T-cell (primary cell): Measurements from ENCODE around the gene ENOX1. TPM values are rescaled to one million over a fixed set of nuclear protein-coding genes. Genes with fewer than 3 reads are reported as not detected.

Experiments used
- ATAC-seq, 4 experiments: fragments of 200-7000 bp in 3 of 4; fragments of 150-1000 bp in 1 of 4; cut with Tn5 transposase; replicated peaks in 1 of 4; 1 replicate in 3 of 4; 2 replicates in 1 of 4; pipeline ENCODE4 v1.10.0; 2021; ENCODE audit warnings: moderate library complexity in 3 of 4, mild to moderate bottlenecking in 2 of 4, moderate number of reproducible peaks in 1 of 4
- CTCF ChIA-PET, 2 donors: fragments of 300-600 bp; sonication (Branson Sonifier 250); formaldehyde crosslinking; loops; one replicate each; lab custom pipeline; 2022; ENCODE audit warnings: antibody characterized with exemption in 2 of 2; lab: Charles Lee
- POLR2A ChIA-PET, 2 donors: fragments of 300-600 bp; sonication (Branson Sonifier 250); formaldehyde crosslinking; loops; one replicate each; lab custom pipeline; 2022; ENCODE audit warnings: antibody characterized with exemption in 2 of 2; lab: Charles Lee
- DNase-seq, 35 experiments: peaks; one replicate each; pipeline versions ENCODE4 v3.0.0 to v3.0.0-alpha.2; 2013 to 2023
- H3K27ac ChIP-seq: one replicate; pipeline ENCODE4 v1.5.1; 2013; ENCODE audit warnings: low read length
- H3K27me3 ChIP-seq, 2 experiments: replicated peaks in 1 of 2; 1 replicate in 1 of 2; 2 replicates in 1 of 2; pipeline versions ENCODE4 v1.6.1 to v1.7.0; 2013; ENCODE audit warnings: low read length in 1 of 2, mixed read lengths in 1 of 2; ENCODE audit not compliant: control insufficient read depth in 2 of 2, insufficient read depth in 2 of 2; ENCODE audit errors: extremely low read depth in 1 of 2
- H3K36me3 ChIP-seq, 2 donors: 1 replicate in 1 of 2; 2 replicates in 1 of 2; pipeline versions ENCODE4 v1.6.1 to v1.7.0; 2013; ENCODE audit warnings: low read length in 1 of 2; ENCODE audit not compliant: control insufficient read depth in 2 of 2, insufficient read depth in 1 of 2; ENCODE audit errors: extremely low read depth in 1 of 2
- H3K4me1 ChIP-seq, 2 experiments: 1 replicate in 1 of 2; 2 replicates in 1 of 2; pipeline versions ENCODE4 v1.6.1 to v1.7.0; 2013; ENCODE audit warnings: low read length in 2 of 2, mixed read lengths in 1 of 2; ENCODE audit not compliant: insufficient read depth in 2 of 2, control insufficient read depth in 1 of 2; ENCODE audit errors: extremely low read depth in 1 of 2
- H3K4me3 ChIP-seq, 2 donors: 1 replicate in 1 of 2; 2 replicates in 1 of 2; pipeline versions ENCODE4 v1.5.1 to v1.7.0; 2013; ENCODE audit warnings: mild to moderate bottlenecking in 2 of 2, low read length in 1 of 2, moderate library complexity in 1 of 2; ENCODE audit not compliant: control insufficient read depth in 1 of 2; ENCODE audit errors: extremely low read depth in 1 of 2
- H3K9me3 ChIP-seq: 2 replicates; pipeline ENCODE4 v1.7.0; 2013
- H3K27ac Mint-ChIP-seq, 2 donors: one replicate each; pipeline ENCODE4 v1.8.0; 2020 to 2021; ENCODE audit warnings: mild to moderate bottlenecking in 2 of 2, mixed read lengths in 2 of 2
- H3K27me3 Mint-ChIP-seq, 2 donors: one replicate each; pipeline ENCODE4 v1.8.0; 2021 to 2022; ENCODE audit warnings: mixed read lengths in 2 of 2
- H3K36me3 Mint-ChIP-seq: one replicate; pipeline ENCODE4 v1.8.0; 2021; ENCODE audit warnings: mixed read lengths
- H3K4me1 Mint-ChIP-seq, 3 donors: one replicate each; pipeline ENCODE4 v1.8.0; 2020 to 2022; ENCODE audit warnings: mixed read lengths in 3 of 3, mild to moderate bottlenecking in 1 of 3
- H3K4me3 Mint-ChIP-seq, 3 donors: one replicate each; pipeline ENCODE4 v1.8.0; 2020 to 2022; ENCODE audit warnings: mild to moderate bottlenecking in 3 of 3, mixed read lengths in 3 of 3, moderate library complexity in 3 of 3
- H3K9me3 Mint-ChIP-seq, 3 donors: one replicate each; pipeline ENCODE4 v1.8.0; 2020 to 2022; ENCODE audit warnings: mixed read lengths in 3 of 3
- WGBS: methylation state at CpG from one replicate; pipeline ENCODE4 v1.1.5; 2013; ENCODE audit warnings: missing lambda C conversion rate; ENCODE audit not compliant: insufficient coverage; 5-methylcytosine and 5-hydroxymethylcytosine counted together
- total RNA-seq, 35 experiments: library from RNA in 6 of 35; stranded (reverse) in 6 of 35; fragments of 120-200 nt in 1 of 35; gene quantifications; one replicate each; pipeline versions ENCODE4 v1.2.1 to v1.2.4 and lab custom pipeline; 2013 to 2026

Gene ENOX1
- total RNA-seq, 5 donors from 2014 or later (not counting 1 experiment from before 2014, with no cell fraction given): 0.10 TPM; not detected in 4

- CTCF ChIA-PET: no interaction called here
- Histone ChIP-seq H3K9me3 (no peaks in the 10 kb centered on the region), H3K27ac (no peak overlapping the region), H3K4me3 (no peak overlapping the region), H3K36me3 (no peaks in the 10 kb centered on the region), H3K27me3 (peaks cover 0 to 3% of the 10 kb centered on the region in 2 experiments), H3K4me1 (no peaks in the 10 kb centered on the region)
- Mint-ChIP-seq H3K4me1 (no peaks in the 10 kb centered on the region), H3K36me3 (no peaks in the 10 kb centered on the region), H3K9me3 (no peaks in the 10 kb centered on the region), H3K4me3 (no peak overlapping the region), H3K27me3 (peaks cover 4 to 6% of the 10 kb centered on the region in 2 donors), H3K27ac (no peak overlapping the region)
- WGBS: 76% methylated on average over 2 of the region's 7 CpGs
- DNase-seq: no peak
- no peak for ATAC-seq
- POLR2A ChIA-PET: no interaction called here
Measured at GRCh38 chr13:43339145-43339804, 447.5 kb downstream of the ENOX1 start.

- no peak overlapping the region for H3K27ac Mint-ChIP-seq
- no peaks in the 10 kb centered on the region for H3K36me3 ChIP-seq
- H3K9me3 Mint-ChIP-seq: no peaks in the 10 kb centered on the region
- no peak overlapping the region for H3K4me3 Mint-ChIP-seq
- H3K36me3 Mint-ChIP-seq: no peaks in the 10 kb centered on the region
- no peak overlapping the region for H3K4me3 ChIP-seq
- H3K9me3 ChIP-seq: no peaks in the 10 kb centered on the region
- DNase-seq (no peak), ATAC-seq (no peak)
- H3K27ac ChIP-seq: no peak overlapping the region
- H3K27me3 ChIP-seq: peaks cover 0 to 3% of the 10 kb centered on the region in 2 experiments
- H3K27me3 Mint-ChIP-seq: peaks cover 0 to 5% of the 10 kb centered on the region in 2 donors
- no peaks in the 10 kb centered on the region for H3K4me1 ChIP-seq
- POLR2A ChIA-PET: no interaction called here
- no peaks in the 10 kb centered on the region for H3K4me1 Mint-ChIP-seq
- CTCF ChIA-PET: interaction anchor here in 1 of 2 donors (0.6 kb wide), 1 partner anchor 396 kb away, joined by 4 read pairs; no protein-coding TSS in a partner anchor
Measured at GRCh38 chr13:43335764-43336163, 451.0 kb downstream of the ENOX1 start.

GRCh38 chr13:43333176-43333575 is 453.6 kb downstream of the ENOX1 start:
- no peaks in the 10 kb centered on the region for H3K4me1 Mint-ChIP-seq
- POLR2A ChIA-PET: no interaction called here
- H3K4me3 Mint-ChIP-seq: no peak overlapping the region

DNA sequence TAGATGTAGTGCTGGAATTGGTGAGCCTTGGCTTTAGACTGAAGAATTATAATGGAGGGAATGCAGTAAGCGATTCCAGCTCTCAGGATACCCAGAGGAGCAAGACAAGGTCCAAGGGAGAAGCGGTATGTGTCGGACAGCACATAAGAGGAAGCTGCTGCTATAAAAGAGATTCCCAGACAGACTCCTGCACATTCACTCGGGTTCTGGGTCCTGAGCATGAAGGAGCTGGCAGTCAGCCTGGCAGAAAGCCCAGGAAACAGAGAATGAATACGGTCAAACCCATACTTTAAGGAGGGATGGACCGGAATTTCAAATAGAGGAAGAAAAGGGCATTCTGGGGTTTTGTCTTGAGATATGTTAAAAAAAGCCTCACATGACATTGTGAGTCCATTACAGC is 455.1 kb downstream of the ENOX1 start:
- H3K27me3 Mint-ChIP-seq: peaks cover 0 to 1% of the 10 kb centered on the region in 2 donors
- 77% methylated on average over 4 of the region's 6 CpGs for WGBS
- CTCF ChIA-PET: no interaction called here
- Histone ChIP-seq H3K4me1 (no peaks in the 10 kb centered on the region), H3K4me3 (no peak overlapping the region), H3K9me3 (no peaks in the 10 kb centered on the region), H3K27ac (no peak overlapping the region), H3K27me3 (peaks cover 0 to 5% of the 10 kb centered on the region in 2 experiments), H3K36me3 (no peaks in the 10 kb centered on the region)
- H3K36me3 Mint-ChIP-seq: no peaks in the 10 kb centered on the region
- no peaks in the 10 kb centered on the region for H3K9me3 Mint-ChIP-seq
- no peak for DNase-seq
- POLR2A ChIA-PET: no interaction called here
- H3K4me3 Mint-ChIP-seq: no peak overlapping the region
- no peak overlapping the region for H3K27ac Mint-ChIP-seq
- H3K4me1 Mint-ChIP-seq: no peaks in the 10 kb centered on the region
- ATAC-seq: no peak

More at GRCh38 chr13:43333176-43333575, 453.6 kb downstream of the ENOX1 start:
- DNase-seq (no peak), ATAC-seq (no peak)
- WGBS: 67% methylated on average over 1 of the region's 3 CpGs
- Mint-ChIP-seq H3K27ac (no peak overlapping the region), H3K27me3 (peaks cover 0 to 1% of the 10 kb centered on the region in 2 donors), H3K36me3 (no peaks in the 10 kb centered on the region), H3K9me3 (no peaks in the 10 kb centered on the region)
- H3K27ac ChIP-seq: no peak overlapping the region
- H3K4me3 ChIP-seq: no peak overlapping the region
- no peaks in the 10 kb centered on the region for H3K4me1 ChIP-seq
- no peaks in the 10 kb centered on the region for H3K36me3 ChIP-seq
- H3K27me3 ChIP-seq: peaks cover 0 to 3% of the 10 kb centered on the region in 2 experiments
- no peaks in the 10 kb centered on the region for H3K9me3 ChIP-seq
- CTCF ChIA-PET: no interaction called here

- H3K4me1 ChIP-seq: no peaks in the 10 kb centered on the region
- no peak for ATAC-seq
- no peak overlapping the region for H3K4me3 ChIP-seq
- Mint-ChIP-seq H3K27ac (no peak overlapping the region), H3K36me3 (no peaks in the 10 kb centered on the region), H3K27me3 (peaks cover 0 to 1% of the 10 kb centered on the region in 2 donors), H3K9me3 (no peaks in the 10 kb centered on the region), H3K4me1 (no peaks in the 10 kb centered on the region), H3K4me3 (no peak overlapping the region)
- no peaks in the 10 kb centered on the region for H3K9me3 ChIP-seq
- peaks cover 0 to 5% of the 10 kb centered on the region in 2 experiments for H3K27me3 ChIP-seq
- 83% methylated on average over 1 of the region's 2 CpGs for WGBS
- H3K36me3 ChIP-seq: no peaks in the 10 kb centered on the region
- no peak for DNase-seq
- no peak overlapping the region for H3K27ac ChIP-seq
- POLR2A ChIA-PET: no interaction called here
- CTCF ChIA-PET: no interaction called here
Measured at GRCh38 chr13:43329702-43330101, 457.1 kb downstream of the ENOX1 start.

GRCh38 chr13:43328907-43329306 is 457.9 kb downstream of the ENOX1 start:
- Mint-ChIP-seq H3K27me3 (peaks cover 0 to 1% of the 10 kb centered on the region in 2 donors), H3K9me3 (no peaks in the 10 kb centered on the region), H3K27ac (no peak overlapping the region), H3K4me3 (no peak overlapping the region), H3K36me3 (no peaks in the 10 kb centered on the region), H3K4me1 (no peaks in the 10 kb centered on the region)
- H3K4me3 ChIP-seq: no peak overlapping the region
- H3K36me3 ChIP-seq: no peaks in the 10 kb centered on the region
- ChIA-PET CTCF (no interaction called here), POLR2A (no interaction called here)
- no peak for ATAC-seq
- no peak overlapping the region for H3K27ac ChIP-seq
- 100% methylated on average over 1 of the region's 1 CpG for whole genome bisulfite sequencing
- DNase-seq: no peak
- H3K4me1 ChIP-seq: no peaks in the 10 kb centered on the region
- H3K27me3 ChIP-seq: peaks cover 0 to 5% of the 10 kb centered on the region in 2 experiments
- H3K9me3 ChIP-seq: no peaks in the 10 kb centered on the region
